K562 (cell line): ENCODE measurements around the gene SUMF1. TPM values are rescaled to one million over a fixed set of nuclear protein-coding genes. Genes with fewer than 3 reads are reported as not detected.

ENCODE experiments used
- L3MBTL2 ChIP-seq: fragments of 450-650 bp; IDR thresholded peaks from 2 replicates; pipeline ENCODE4 v1.6.1; 2016; ENCODE audit warnings: mild to moderate bottlenecking, moderate library complexity
- PTBP1 ChIP-seq: fragments of 200-400 bp; formaldehyde crosslinking; IDR thresholded peaks from 2 replicates; pipeline ENCODE4 v1.6.1; 2017; ENCODE audit warnings: low read depth, low read length
- SMARCE1 ChIP-seq: fragments of 450-650 bp; IDR thresholded peaks from 2 replicates; pipeline ENCODE4 v1.7.1; 2016; ENCODE audit warnings: mild to moderate bottlenecking
- SP2 ChIP-seq: IDR thresholded peaks from 2 replicates; pipeline ENCODE4 v1.6.1; 2011; ENCODE audit warnings: mild to moderate bottlenecking, low read depth, low read length, moderate library complexity; ENCODE audit not compliant: poor library complexity, severe bottlenecking; ENCODE audit errors: extremely low read depth
- STAT5A ChIP-seq: IDR thresholded peaks from 2 replicates; pipeline ENCODE4 v1.6.1; 2012; ENCODE audit warnings: low read length, inconsistent platforms, borderline replicate concordance
- STAT5B ChIP-seq: fragments of 250-450 bp; sonication (Bioruptor Pico); IDR thresholded peaks from 2 replicates; pipeline ENCODE4 v1.8.0; 2021; ENCODE audit warnings: mild to moderate bottlenecking, inconsistent platforms
- polyA plus RNA-seq, 8 experiments: library from polyadenylated mRNA; depleted of rRNA in 4 of 8; stranded (reverse) in 5 of 8; unstranded in 3 of 8; fragments of >200 nt; fragmentation: Nextera tagmentation in 2 of 8; fragmentation: Illumina TruSeq in 1 of 8; extraction: Ambion mirVana in 2 of 8; extraction: Trizol in 1 of 8; gene quantifications; 2 replicates each; pipeline versions ENCODE4 v1.2.1 to v1.2.3, GENCODE V29; 2011 to 2014; ENCODE audit warnings: inconsistent platforms in 1 of 8, missing spikeins in 1 of 8
- total RNA-seq, 7 experiments: library from RNA; depleted of rRNA in 6 of 7; stranded (reverse); fragments of >200 nt in 6 of 7; fragmentation: Illumina TruSeq in 2 of 7; extraction: Trizol in 2 of 7; gene quantifications; 2 replicates each; pipeline versions ENCODE4 v1.2.1 to v1.2.3, GENCODE V29; 2011 to 2021; ENCODE audit warnings: low replicate concordance in 1 of 7
- TF ChIP-seq, protein P1 (sequence below): fragments of 200-600 bp; sonication (generic); IDR thresholded peaks from one replicate; pipeline ENCODE4 v1.6.1; 2012; ENCODE audit warnings: mild to moderate bottlenecking, low read depth, low read length, inconsistent platforms
- TF ChIP-seq, protein P2 (sequence below): fragments of 150-350 bp; IDR thresholded peaks from 2 replicates; pipeline ENCODE4 v1.6.1; 2014; ENCODE audit warnings: low read depth, mild to moderate bottlenecking, low read length, borderline replicate concordance
- TF ChIP-seq, protein P3 (sequence below), 2 experiments: IDR thresholded peaks; 2 replicates each; pipeline ENCODE4 v1.6.1; 2011; ENCODE audit warnings: borderline replicate concordance in 1 of 2, control low read depth in 1 of 2, low read depth in 1 of 2, low read length in 1 of 2, mild to moderate bottlenecking in 1 of 2, mixed read lengths in 1 of 2, moderate library complexity in 1 of 2; ENCODE audit not compliant: insufficient read depth in 1 of 2, insufficient read length in 1 of 2, poor library complexity in 1 of 2, severe bottlenecking in 1 of 2; ENCODE audit errors: extremely low read depth in 1 of 2
- TF ChIP-seq, protein P4 (sequence below): fragments of 450-650 bp; IDR thresholded peaks from 2 replicates; pipeline ENCODE4 v1.6.1; 2016; ENCODE audit warnings: missing biosample characterization, missing genetic modification characterization

Gene SUMF1
- total and polyA plus RNA-seq, 9 of the 15 experiments (the other 6 are each of a cell fraction or from before 2014, with no cell fraction given), result 1.3 to 7.4 (median 4.2) TPM

DNA sequence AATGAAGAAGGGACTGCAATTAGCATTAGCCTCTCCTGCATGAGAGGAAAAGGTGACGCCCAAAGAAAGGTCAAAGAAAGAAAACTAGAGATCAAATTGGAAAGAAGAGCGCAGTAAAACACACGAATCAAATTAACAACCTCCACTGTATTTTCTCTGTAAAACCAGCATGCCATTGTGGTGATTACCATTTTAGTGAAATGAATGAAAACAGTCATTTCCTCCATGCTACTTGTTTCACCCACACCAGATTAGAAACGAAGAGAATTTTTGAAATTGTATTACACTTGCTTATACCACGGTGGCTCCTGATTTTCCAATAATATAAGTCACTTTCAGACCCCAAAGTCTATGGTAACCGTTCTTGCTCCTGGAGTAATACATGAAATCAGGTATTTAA, 71.6 kb downstream of the SUMF1 start (continued):
- TF ChIP-seq, protein P1, sequence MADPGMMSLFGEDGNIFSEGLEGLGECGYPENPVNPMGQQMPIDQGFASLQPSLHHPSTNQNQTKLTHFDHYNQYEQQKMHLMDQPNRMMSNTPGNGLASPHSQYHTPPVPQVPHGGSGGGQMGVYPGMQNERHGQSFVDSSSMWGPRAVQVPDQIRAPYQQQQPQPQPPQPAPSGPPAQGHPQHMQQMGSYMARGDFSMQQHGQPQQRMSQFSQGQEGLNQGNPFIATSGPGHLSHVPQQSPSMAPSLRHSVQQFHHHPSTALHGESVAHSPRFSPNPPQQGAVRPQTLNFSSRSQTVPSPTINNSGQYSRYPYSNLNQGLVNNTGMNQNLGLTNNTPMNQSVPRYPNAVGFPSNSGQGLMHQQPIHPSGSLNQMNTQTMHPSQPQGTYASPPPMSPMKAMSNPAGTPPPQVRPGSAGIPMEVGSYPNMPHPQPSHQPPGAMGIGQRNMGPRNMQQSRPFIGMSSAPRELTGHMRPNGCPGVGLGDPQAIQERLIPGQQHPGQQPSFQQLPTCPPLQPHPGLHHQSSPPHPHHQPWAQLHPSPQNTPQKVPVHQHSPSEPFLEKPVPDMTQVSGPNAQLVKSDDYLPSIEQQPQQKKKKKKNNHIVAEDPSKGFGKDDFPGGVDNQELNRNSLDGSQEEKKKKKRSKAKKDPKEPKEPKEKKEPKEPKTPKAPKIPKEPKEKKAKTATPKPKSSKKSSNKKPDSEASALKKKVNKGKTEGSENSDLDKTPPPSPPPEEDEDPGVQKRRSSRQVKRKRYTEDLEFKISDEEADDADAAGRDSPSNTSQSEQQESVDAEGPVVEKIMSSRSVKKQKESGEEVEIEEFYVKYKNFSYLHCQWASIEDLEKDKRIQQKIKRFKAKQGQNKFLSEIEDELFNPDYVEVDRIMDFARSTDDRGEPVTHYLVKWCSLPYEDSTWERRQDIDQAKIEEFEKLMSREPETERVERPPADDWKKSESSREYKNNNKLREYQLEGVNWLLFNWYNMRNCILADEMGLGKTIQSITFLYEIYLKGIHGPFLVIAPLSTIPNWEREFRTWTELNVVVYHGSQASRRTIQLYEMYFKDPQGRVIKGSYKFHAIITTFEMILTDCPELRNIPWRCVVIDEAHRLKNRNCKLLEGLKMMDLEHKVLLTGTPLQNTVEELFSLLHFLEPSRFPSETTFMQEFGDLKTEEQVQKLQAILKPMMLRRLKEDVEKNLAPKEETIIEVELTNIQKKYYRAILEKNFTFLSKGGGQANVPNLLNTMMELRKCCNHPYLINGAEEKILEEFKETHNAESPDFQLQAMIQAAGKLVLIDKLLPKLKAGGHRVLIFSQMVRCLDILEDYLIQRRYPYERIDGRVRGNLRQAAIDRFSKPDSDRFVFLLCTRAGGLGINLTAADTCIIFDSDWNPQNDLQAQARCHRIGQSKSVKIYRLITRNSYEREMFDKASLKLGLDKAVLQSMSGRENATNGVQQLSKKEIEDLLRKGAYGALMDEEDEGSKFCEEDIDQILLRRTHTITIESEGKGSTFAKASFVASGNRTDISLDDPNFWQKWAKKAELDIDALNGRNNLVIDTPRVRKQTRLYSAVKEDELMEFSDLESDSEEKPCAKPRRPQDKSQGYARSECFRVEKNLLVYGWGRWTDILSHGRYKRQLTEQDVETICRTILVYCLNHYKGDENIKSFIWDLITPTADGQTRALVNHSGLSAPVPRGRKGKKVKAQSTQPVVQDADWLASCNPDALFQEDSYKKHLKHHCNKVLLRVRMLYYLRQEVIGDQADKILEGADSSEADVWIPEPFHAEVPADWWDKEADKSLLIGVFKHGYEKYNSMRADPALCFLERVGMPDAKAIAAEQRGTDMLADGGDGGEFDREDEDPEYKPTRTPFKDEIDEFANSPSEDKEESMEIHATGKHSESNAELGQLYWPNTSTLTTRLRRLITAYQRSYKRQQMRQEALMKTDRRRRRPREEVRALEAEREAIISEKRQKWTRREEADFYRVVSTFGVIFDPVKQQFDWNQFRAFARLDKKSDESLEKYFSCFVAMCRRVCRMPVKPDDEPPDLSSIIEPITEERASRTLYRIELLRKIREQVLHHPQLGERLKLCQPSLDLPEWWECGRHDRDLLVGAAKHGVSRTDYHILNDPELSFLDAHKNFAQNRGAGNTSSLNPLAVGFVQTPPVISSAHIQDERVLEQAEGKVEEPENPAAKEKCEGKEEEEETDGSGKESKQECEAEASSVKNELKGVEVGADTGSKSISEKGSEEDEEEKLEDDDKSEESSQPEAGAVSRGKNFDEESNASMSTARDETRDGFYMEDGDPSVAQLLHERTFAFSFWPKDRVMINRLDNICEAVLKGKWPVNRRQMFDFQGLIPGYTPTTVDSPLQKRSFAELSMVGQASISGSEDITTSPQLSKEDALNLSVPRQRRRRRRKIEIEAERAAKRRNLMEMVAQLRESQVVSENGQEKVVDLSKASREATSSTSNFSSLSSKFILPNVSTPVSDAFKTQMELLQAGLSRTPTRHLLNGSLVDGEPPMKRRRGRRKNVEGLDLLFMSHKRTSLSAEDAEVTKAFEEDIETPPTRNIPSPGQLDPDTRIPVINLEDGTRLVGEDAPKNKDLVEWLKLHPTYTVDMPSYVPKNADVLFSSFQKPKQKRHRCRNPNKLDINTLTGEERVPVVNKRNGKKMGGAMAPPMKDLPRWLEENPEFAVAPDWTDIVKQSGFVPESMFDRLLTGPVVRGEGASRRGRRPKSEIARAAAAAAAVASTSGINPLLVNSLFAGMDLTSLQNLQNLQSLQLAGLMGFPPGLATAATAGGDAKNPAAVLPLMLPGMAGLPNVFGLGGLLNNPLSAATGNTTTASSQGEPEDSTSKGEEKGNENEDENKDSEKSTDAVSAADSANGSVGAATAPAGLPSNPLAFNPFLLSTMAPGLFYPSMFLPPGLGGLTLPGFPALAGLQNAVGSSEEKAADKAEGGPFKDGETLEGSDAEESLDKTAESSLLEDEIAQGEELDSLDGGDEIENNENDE, result no peak
- no peak for TF ChIP-seq STAT5B
- TF ChIP-seq, protein P2, sequence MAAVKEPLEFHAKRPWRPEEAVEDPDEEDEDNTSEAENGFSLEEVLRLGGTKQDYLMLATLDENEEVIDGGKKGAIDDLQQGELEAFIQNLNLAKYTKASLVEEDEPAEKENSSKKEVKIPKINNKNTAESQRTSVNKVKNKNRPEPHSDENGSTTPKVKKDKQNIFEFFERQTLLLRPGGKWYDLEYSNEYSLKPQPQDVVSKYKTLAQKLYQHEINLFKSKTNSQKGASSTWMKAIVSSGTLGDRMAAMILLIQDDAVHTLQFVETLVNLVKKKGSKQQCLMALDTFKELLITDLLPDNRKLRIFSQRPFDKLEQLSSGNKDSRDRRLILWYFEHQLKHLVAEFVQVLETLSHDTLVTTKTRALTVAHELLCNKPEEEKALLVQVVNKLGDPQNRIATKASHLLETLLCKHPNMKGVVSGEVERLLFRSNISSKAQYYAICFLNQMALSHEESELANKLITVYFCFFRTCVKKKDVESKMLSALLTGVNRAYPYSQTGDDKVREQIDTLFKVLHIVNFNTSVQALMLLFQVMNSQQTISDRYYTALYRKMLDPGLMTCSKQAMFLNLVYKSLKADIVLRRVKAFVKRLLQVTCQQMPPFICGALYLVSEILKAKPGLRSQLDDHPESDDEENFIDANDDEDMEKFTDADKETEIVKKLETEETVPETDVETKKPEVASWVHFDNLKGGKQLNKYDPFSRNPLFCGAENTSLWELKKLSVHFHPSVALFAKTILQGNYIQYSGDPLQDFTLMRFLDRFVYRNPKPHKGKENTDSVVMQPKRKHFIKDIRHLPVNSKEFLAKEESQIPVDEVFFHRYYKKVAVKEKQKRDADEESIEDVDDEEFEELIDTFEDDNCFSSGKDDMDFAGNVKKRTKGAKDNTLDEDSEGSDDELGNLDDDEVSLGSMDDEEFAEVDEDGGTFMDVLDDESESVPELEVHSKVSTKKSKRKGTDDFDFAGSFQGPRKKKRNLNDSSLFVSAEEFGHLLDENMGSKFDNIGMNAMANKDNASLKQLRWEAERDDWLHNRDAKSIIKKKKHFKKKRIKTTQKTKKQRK, result no peak
- no peak for TF ChIP-seq PTBP1
- TF ChIP-seq, protein P3, sequence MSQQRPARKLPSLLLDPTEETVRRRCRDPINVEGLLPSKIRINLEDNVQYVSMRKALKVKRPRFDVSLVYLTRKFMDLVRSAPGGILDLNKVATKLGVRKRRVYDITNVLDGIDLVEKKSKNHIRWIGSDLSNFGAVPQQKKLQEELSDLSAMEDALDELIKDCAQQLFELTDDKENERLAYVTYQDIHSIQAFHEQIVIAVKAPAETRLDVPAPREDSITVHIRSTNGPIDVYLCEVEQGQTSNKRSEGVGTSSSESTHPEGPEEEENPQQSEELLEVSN (IDR thresholded peaks at IDR 0.05; ENCODE audit: borderline replicate concordance in 1 of 2, extremely low read depth in 1 of 2, insufficient read depth in 1 of 2, insufficient read length in 1 of 2, low read depth in 1 of 2, low read length in 1 of 2, poor library complexity in 1 of 2, severe bottlenecking in 1 of 2), result no peak
- TF ChIP-seq, protein P4, sequence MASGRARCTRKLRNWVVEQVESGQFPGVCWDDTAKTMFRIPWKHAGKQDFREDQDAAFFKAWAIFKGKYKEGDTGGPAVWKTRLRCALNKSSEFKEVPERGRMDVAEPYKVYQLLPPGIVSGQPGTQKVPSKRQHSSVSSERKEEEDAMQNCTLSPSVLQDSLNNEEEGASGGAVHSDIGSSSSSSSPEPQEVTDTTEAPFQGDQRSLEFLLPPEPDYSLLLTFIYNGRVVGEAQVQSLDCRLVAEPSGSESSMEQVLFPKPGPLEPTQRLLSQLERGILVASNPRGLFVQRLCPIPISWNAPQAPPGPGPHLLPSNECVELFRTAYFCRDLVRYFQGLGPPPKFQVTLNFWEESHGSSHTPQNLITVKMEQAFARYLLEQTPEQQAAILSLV (tag), result no peak
- TF ChIP-seq L3MBTL2, result no peak
- no peak for TF ChIP-seq SP2
- TF ChIP-seq STAT5A, result no peak
- TF ChIP-seq SMARCE1, result no peak
